HUES6 (cell line): ENCODE measurements around the gene SGPP2.
"Not testable (repeated sequence)": the region's sequence is repeated elsewhere in the genome, so short reads cannot be mapped to it uniquely, and the experiment has no call there.

Experiments
- H3K27ac ChIP-seq: 2 replicates; pipeline ENCODE4 v1.7.0; 2013; ENCODE audit warnings: low read depth, mild to moderate bottlenecking, low read length, inconsistent platforms
- H3K27me3 ChIP-seq: 2 replicates; pipeline ENCODE4 v1.6.1; 2013; ENCODE audit warnings: low read length; ENCODE audit not compliant: control insufficient read depth, insufficient read depth
- H3K36me3 ChIP-seq: 2 replicates; pipeline ENCODE4 v1.6.1; 2013; ENCODE audit warnings: low read length; ENCODE audit not compliant: control insufficient read depth, insufficient read depth
- H3K4me1 ChIP-seq: 2 replicates; pipeline ENCODE4 v1.6.1; 2013; ENCODE audit warnings: low read length; ENCODE audit not compliant: control insufficient read depth, insufficient read depth
- H3K4me3 ChIP-seq: 2 replicates; pipeline ENCODE4 v1.5.1; 2013; ENCODE audit warnings: low read depth, low read length
- H3K9ac ChIP-seq: one replicate; pipeline ENCODE4 v1.6.1; 2013; ENCODE audit warnings: mild to moderate bottlenecking, low read length
- H3K9me3 ChIP-seq: 2 replicates; pipeline ENCODE4 v1.6.1; 2013; ENCODE audit warnings: low read depth, low read length; ENCODE audit not compliant: control insufficient read depth, insufficient read depth

SGPP2 gene

GRCh38 chr2:222427646-222428301 is 3.4 kb downstream of the SGPP2 start:
- H3K9me3 ChIP-seq: no peaks in the 10 kb centered on the region
- H3K9ac ChIP-seq: no peak overlapping the region
- H3K27ac ChIP-seq: no peak overlapping the region
- no peak overlapping the region for H3K4me3 ChIP-seq
- H3K4me1 ChIP-seq: 0 out of 2 replicates have a peak, but pooled peaks cover 8% of the 10 kb centered on the region
- no peaks in the 10 kb centered on the region for H3K36me3 ChIP-seq
- H3K27me3 ChIP-seq: peaks cover 100% of the 10 kb centered on the region

- H3K27ac ChIP-seq: no peak overlapping the region
- no peak overlapping the region for H3K9ac ChIP-seq
- H3K4me3 ChIP-seq: no peak overlapping the region
- no peaks in the 10 kb centered on the region for H3K36me3 ChIP-seq
- H3K4me1 ChIP-seq: peaks cover 15% of the 10 kb centered on the region; the same call in 1 of the 2 replicates
- no peaks in the 10 kb centered on the region for H3K9me3 ChIP-seq
- H3K27me3 ChIP-seq: peaks cover 100% of the 10 kb centered on the region
Measured at GRCh38 chr2:222430071-222430470, 5.7 kb downstream of the SGPP2 start.

GRCh38 chr2:222430681-222431080 is 6.3 kb downstream of the SGPP2 start:
- H3K36me3 ChIP-seq: no peaks in the 10 kb centered on the region
- no peak overlapping the region for H3K9ac ChIP-seq
- peaks cover 100% of the 10 kb centered on the region for H3K27me3 ChIP-seq
- H3K4me3 ChIP-seq: no peak overlapping the region
- H3K4me1 ChIP-seq: peaks cover 11% of the 10 kb centered on the region; the same call in 1 of the 2 replicates
- H3K9me3 ChIP-seq: no peaks in the 10 kb centered on the region
- no peak overlapping the region for H3K27ac ChIP-seq

GRCh38 chr2:222431869-222432268 is 7.5 kb downstream of the SGPP2 start:
- no peak overlapping the region for H3K27ac ChIP-seq
- no peak overlapping the region for H3K9ac ChIP-seq
- H3K9me3 ChIP-seq: no peaks in the 10 kb centered on the region
- no peak overlapping the region for H3K4me3 ChIP-seq
- peaks cover 10% of the 10 kb centered on the region; the same call in 1 of the 2 replicates for H3K4me1 ChIP-seq
- no peaks in the 10 kb centered on the region for H3K36me3 ChIP-seq
- H3K27me3 ChIP-seq: peaks cover 97% of the 10 kb centered on the region

- H3K27ac ChIP-seq: no peak overlapping the region
- H3K9ac ChIP-seq: no peak overlapping the region
- no peaks in the 10 kb centered on the region for H3K36me3 ChIP-seq
- no peaks in the 10 kb centered on the region for H3K9me3 ChIP-seq
- H3K4me1 ChIP-seq: peaks cover 10% of the 10 kb centered on the region; the same call in 1 of the 2 replicates
- no peak overlapping the region for H3K4me3 ChIP-seq
- H3K27me3 ChIP-seq: peaks cover 80% of the 10 kb centered on the region
Measured at GRCh38 chr2:222433332-222434173, 9.2 kb downstream of the SGPP2 start.

- no peak overlapping the region for H3K27ac ChIP-seq
- H3K27me3 ChIP-seq: peaks cover 74% of the 10 kb centered on the region
- no peaks in the 10 kb centered on the region for H3K36me3 ChIP-seq
- peaks cover 10% of the 10 kb centered on the region; the same call in 1 of the 2 replicates for H3K4me1 ChIP-seq
- no peaks in the 10 kb centered on the region for H3K9me3 ChIP-seq
- H3K9ac ChIP-seq: no peak overlapping the region
- no peak overlapping the region for H3K4me3 ChIP-seq
Measured at GRCh38 chr2:222434204-222434603, 9.9 kb downstream of the SGPP2 start.

GRCh38 chr2:222435400-222436039 is 11.2 kb downstream of the SGPP2 start:
- H3K27ac ChIP-seq, H3K9ac ChIP-seq, H3K4me3 ChIP-seq, H3K36me3 ChIP-seq, H3K9me3 ChIP-seq: not testable (repeated sequence)
- peaks cover 64% of the 10 kb centered on the region for H3K27me3 ChIP-seq
- H3K4me1 ChIP-seq: peaks cover 10% of the 10 kb centered on the region; the same call in 1 of the 2 replicates

- Histone ChIP-seq H3K9me3 (no peaks in the 10 kb centered on the region), H3K36me3 (no peaks in the 10 kb centered on the region), H3K27ac (no peak overlapping the region), H3K4me3 (no peak overlapping the region), H3K4me1 (peaks cover 10% of the 10 kb centered on the region; the same call in 1 of the 2 replicates), H3K27me3 (peaks cover 59% of the 10 kb centered on the region), H3K9ac (no peak overlapping the region)
Measured at GRCh38 chr2:222436040-222436413, 11.7 kb downstream of the SGPP2 start.

GRCh38 chr2:222439692-222440091 is 15.3 kb downstream of the SGPP2 start:
- Histone ChIP-seq H3K36me3 (no peaks in the 10 kb centered on the region), H3K9ac (no peak overlapping the region), H3K4me1 (no peaks in the 10 kb centered on the region), H3K27ac (no peak overlapping the region), H3K27me3 (peaks cover 22% of the 10 kb centered on the region), H3K4me3 (no peak overlapping the region), H3K9me3 (no peaks in the 10 kb centered on the region)

- Histone ChIP-seq H3K36me3 (no peaks in the 10 kb centered on the region), H3K4me1 (no peaks in the 10 kb centered on the region), H3K4me3 (no peak overlapping the region), H3K9me3 (no peaks in the 10 kb centered on the region), H3K27me3 (peaks cover 11% of the 10 kb centered on the region), H3K27ac (no peak overlapping the region), H3K9ac (no peak overlapping the region)
Measured at GRCh38 chr2:222440673-222441422, 16.5 kb downstream of the SGPP2 start.
